GM12864 (cell line): ENCODE data around the gene WWC2.

Experiments used
- DNase-seq: peaks from one replicate; pipeline ENCODE4 v3.0.0-alpha.2; 2011; ENCODE audit warnings: low read depth
- H3K4me3 ChIP-seq: 2 replicates; pipeline ENCODE4 v1.5.1; 2011; ENCODE audit warnings: mild to moderate bottlenecking, low read depth, low read length, control low read depth
- CTCF ChIP-seq: IDR thresholded peaks from 2 replicates; pipeline ENCODE4 v1.5.1; 2011; ENCODE audit warnings: low read depth, mild to moderate bottlenecking, moderate library complexity, low read length, control low read depth, inconsistent platforms; ENCODE audit errors: missing control alignments

Gene WWC2

DNA sequence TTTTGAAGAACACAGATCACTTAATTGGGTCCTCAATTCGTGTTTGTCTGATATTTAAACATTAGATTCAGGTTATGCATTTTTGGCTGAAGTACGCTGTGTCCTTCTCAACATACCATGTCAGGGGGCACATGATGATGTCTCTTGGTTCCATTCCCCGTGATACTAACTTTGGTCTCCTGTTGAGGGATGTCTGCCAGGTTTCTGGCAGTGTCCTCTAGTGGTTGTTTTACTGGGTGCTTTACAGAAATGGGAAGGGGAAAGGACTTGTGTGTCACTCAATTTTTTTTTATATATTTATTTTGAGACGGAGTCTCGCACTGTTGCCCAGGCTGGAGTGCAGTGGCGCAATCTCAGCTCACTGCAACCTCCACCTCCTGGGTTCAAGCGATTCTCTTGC is 58.2 kb downstream of the WWC2 start:
- no peak overlapping the region for H3K4me3 ChIP-seq
- no peak for TF ChIP-seq CTCF

GRCh38 chr4:183158062-183158461 is 59.0 kb downstream of the WWC2 start:
- no peak overlapping the region for H3K4me3 ChIP-seq
- no peak for TF ChIP-seq CTCF
- no peak for DNase-seq

More for the DNA sequence above, 58.2 kb downstream of the WWC2 start:
- no peak for DNase-seq

DNA sequence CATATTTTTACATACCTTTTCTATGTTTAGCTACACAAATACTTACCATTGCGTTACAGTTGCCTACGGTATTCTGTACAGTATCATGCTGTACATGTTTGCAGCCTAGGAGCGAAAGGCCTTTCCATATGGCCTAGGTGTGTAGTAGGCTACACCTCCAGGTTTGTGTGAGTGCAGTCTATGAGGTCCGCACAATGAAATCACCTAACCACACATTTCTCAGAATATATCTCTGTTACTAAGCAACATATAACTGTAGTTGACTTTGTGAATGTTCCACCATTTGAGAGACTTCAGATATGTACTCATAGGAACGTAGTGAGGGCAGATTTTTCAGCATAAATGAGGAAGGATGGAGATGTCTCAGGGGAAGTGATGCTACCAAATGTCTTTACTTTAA is 62.6 kb downstream of the WWC2 start:
- TF ChIP-seq CTCF, result no peak
- no peak overlapping the region for H3K4me3 ChIP-seq
- no peak for DNase-seq

- DNase-seq, result no peak
- H3K4me3 ChIP-seq, result no peak overlapping the region
- TF ChIP-seq CTCF, result no peak
Observed at GRCh38 chr4:183163135-183163534, 64.1 kb downstream of the WWC2 start.

- H3K4me3 ChIP-seq, result no peak overlapping the region
- TF ChIP-seq CTCF, result no peak
- no peak for DNase-seq
Observed at GRCh38 chr4:183164963-183165362, 65.9 kb downstream of the WWC2 start.

DNA sequence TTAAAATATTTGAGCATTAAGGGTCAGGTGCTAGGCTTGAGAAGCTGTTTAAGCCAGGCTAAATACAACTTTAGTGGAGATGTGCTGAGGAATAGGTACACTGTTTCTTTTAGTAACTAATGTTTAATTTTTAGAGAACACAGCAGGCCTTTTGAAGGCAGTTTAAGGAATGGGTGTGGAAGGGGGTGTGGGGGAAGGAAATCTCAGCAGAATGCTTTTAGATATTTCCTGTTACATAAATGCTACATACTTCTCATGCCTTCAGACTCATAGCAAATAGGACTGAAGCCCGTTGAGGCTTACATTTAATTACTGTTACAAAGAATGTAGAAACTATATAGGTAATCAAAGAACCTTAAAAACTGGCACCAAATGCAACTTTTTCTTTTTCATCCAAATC is 66.3 kb downstream of the WWC2 start:
- DNase-seq, result no peak
- TF ChIP-seq CTCF, result no peak
- H3K4me3 ChIP-seq, result no peak overlapping the region

DNA sequence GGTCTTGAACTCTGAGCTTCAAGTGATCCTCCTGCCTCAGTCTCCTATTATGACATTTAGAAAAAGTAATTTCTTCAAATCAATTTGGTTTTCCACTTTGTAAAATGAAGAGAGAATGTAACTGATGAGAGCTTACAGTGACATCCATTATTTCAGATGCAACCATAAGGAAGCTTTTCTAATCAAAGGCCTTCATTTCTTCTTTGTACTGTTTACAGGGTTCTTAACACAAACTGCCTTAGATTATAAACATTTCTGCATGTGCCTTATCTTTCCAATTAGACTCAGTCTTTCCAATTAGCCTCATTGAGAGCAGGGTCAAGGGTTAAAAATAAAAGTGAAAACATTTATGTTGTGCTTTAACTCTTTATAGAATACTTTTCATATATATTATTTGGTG is 71.8 kb downstream of the WWC2 start:
- TF ChIP-seq CTCF, result no peak
- H3K4me3 ChIP-seq, result no peak overlapping the region
- DNase-seq, result no peak
